Subcutaneous abdominal adipose tissue (tissue), 5 donors: ENCODE results near the gene MYOZ3.
A peak's percentile ranks its signal among the peaks of the same experiment; 100 is the strongest.

ENCODE experiments used
- H3K27ac ChIP-seq: one replicate; pipeline ENCODE4 v1.7.0; 2013; ENCODE audit warnings: low read depth, mild to moderate bottlenecking, inconsistent platforms, low read length, moderate library complexity
- H3K27me3 ChIP-seq, 5 donors: one replicate each; pipeline ENCODE4 v1.7.0; 2013; ENCODE audit warnings: low read length in 5 of 5, inconsistent platforms in 1 of 5; ENCODE audit not compliant: control insufficient read depth in 5 of 5, insufficient read depth in 4 of 5
- H3K36me3 ChIP-seq, 5 donors: one replicate each; pipeline ENCODE4 v1.7.0; 2013; ENCODE audit warnings: low read length in 5 of 5; ENCODE audit not compliant: control insufficient read depth in 5 of 5, insufficient read depth in 5 of 5
- H3K4me1 ChIP-seq, 5 donors: one replicate each; pipeline ENCODE4 v1.7.0; 2013; ENCODE audit warnings: low read length in 5 of 5, mild to moderate bottlenecking in 3 of 5, moderate library complexity in 1 of 5; ENCODE audit not compliant: control insufficient read depth in 5 of 5, insufficient read depth in 5 of 5
- H3K4me3 ChIP-seq, 5 donors: one replicate each; pipeline ENCODE4 v1.7.0; 2013; ENCODE audit warnings: low read length in 5 of 5, low read depth in 1 of 5
- H3K9ac ChIP-seq, 5 donors: one replicate each; pipeline ENCODE4 v1.7.0; 2013; ENCODE audit warnings: low read length in 5 of 5, mild to moderate bottlenecking in 4 of 5, moderate library complexity in 3 of 5
- H3K9me3 ChIP-seq, 5 donors: one replicate each; pipeline ENCODE4 v1.7.0; 2013; ENCODE audit warnings: low read length in 5 of 5; ENCODE audit not compliant: control insufficient read depth in 5 of 5
- donor health status: healthy.
- donor health status: healthy.
- donor health status: healthy.
- donor health status: healthy.
- donor health status: healthy.

Gene MYOZ3

DNA sequence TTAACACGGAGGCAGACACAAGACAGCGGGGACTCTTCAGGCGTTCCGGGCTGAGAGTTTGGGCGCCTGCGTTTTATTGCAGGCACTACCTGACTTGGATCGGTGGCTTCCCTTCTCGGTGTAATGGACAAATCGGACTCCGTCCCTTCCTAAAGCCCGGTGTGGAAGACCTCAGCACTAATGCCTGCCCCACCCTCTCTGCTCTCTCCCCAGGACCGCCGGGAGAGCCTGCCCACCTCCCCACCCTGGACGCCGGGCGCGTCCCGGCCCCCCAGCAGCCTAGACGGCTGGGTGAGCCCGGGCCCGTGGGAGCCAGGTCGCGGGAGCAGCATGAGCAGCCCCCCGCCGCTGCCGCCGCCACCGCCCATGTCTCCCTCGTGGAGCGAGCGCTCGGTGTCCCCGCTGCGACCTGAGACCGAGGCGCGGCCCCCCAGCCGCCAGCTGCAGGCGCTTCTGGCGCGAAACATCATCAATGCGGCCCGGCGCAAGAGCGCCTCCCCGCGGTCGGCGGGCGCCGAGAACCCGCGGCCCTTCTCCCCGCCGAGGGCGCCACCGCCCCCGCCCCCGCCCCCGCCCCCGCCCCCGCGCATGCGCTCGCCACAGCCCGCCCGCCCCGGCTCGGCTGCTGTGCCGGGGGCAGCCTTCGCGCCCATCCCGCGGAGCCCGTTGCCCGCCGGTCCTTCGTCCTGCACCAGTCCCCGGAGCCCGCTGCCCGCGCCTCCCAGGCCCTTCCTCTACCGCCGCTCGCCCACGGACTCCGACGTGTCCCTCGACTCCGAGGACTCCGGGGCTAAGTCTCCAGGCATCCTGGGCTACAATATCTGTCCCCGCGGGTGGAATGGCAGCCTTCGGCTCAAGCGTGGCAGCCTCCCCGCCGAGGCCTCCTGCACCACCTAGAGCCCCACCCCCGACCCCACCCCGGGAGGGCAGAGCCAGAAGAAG is 4.6 kb upstream of the MYOZ3 start:
- H3K36me3 ChIP-seq: peaks cover 0 to 7% (median 3%) of the 10 kb centered on the region in 5 donors
- peak overlapping the region; percentile 77 for H3K27ac ChIP-seq
- H3K27me3 ChIP-seq: no peaks in the 10 kb centered on the region
- H3K9ac ChIP-seq: peak overlapping the region in 3 of 5 donors; percentile 20 to 54 (median 44)
- H3K4me1 ChIP-seq: peaks cover 16 to 61% (median 53%) of the 10 kb centered on the region in 5 donors
- no peaks in the 10 kb centered on the region for H3K9me3 ChIP-seq
- H3K4me3 ChIP-seq: peak overlapping the region; percentile 45 to 64 (median 57)

DNA sequence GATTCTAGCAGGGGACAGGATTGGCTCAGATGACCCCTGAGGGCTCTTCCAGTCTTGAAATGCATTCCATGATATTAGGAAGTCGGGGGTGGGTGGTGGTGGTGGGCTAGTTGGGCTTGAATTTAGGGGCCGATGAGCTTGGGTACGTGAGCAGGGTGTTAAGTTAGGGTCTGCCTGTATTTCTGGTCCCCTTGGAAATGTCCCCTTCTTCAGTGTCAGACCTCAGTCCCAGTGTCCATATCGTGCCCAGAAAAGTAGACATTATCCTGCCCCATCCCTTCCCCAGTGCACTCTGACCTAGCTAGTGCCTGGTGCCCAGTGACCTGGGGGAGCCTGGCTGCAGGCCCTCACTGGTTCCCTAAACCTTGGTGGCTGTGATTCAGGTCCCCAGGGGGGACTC is 2.9 kb upstream of the MYOZ3 start:
- Histone ChIP-seq H3K4me3 (no peak overlapping the region), H3K9me3 (no peaks in the 10 kb centered on the region), H3K9ac (peak overlapping the region in 1 of 5 donors; percentile 12), H3K27ac (no peak overlapping the region), H3K4me1 (peaks cover 13 to 48% (median 40%) of the 10 kb centered on the region in 5 donors), H3K36me3 (peaks cover 0 to 3% (median 0%) of the 10 kb centered on the region in 5 donors), H3K27me3 (no peaks in the 10 kb centered on the region)

DNA sequence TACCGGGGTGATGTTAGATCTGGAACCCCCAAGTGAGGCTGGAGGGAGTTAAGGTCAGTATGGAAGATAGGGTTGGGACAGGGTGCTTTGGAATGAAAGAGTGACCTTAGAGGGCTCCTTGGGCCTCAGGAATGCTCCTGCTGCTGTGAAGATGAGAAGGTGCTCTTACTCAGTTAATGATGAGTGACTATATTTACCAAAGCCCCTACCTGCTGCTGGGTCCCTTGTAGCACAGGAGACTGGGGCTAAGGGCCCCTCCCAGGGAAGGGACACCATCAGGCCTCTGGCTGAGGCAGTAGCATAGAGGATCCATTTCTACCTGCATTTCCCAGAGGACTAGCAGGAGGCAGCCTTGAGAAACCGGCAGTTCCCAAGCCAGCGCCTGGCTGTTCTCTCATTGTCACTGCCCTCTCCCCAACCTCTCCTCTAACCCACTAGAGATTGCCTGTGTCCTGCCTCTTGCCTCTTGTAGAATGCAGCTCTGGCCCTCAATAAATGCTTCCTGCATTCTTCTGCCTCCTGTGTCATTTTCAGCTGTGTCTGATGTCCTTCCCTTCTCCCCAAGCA is 2.3 kb upstream of the MYOZ3 start:
- Histone ChIP-seq H3K9ac (no peak overlapping the region), H3K4me3 (no peak overlapping the region), H3K9me3 (no peaks in the 10 kb centered on the region), H3K36me3 (peaks cover 0 to 3% (median 0%) of the 10 kb centered on the region in 5 donors), H3K27me3 (no peaks in the 10 kb centered on the region), H3K27ac (no peak overlapping the region), H3K4me1 (peaks cover 8 to 41% (median 33%) of the 10 kb centered on the region in 5 donors)

DNA sequence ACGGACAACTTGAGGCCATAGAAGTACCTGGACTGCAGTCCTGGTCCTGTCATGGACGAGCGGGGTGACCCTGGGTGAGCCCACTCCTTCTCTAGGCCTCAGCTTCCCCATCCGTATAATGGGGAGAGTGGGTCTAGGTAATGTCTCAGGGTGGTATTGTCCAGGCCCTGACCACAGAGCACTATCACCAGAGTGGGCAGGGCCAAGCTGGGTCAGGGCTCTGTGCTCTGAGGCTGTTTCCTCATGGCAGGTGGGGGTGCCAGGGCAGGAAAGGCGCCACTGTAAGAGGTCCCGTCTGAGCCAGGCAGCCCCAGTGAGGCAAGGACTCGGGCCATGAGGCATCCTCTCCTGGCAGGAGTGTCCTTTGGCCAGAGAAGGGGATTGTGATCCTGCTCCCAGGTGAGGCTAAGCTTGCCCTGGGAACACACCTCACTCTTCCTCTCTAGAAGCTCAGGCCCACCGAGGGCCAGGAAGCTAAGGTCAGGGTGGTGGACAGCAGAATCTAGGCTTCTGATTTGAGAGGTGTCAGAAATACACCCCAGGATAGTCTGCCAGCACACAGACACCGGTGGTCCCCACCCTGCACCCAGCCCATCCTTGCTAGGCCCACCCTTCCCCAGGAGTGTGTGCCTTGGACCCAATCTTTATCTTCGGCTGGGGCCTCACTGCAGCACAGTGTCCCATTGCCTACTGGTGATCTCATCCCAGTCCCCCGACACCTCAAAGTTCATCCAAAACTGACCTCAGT is 1.5 kb upstream of the MYOZ3 start:
- no peak overlapping the region for H3K4me3 ChIP-seq
- H3K36me3 ChIP-seq: no peaks in the 10 kb centered on the region
- no peaks in the 10 kb centered on the region for H3K27me3 ChIP-seq
- peaks cover 7 to 37% (median 31%) of the 10 kb centered on the region in 5 donors for H3K4me1 ChIP-seq
- no peak overlapping the region for H3K9ac ChIP-seq
- no peaks in the 10 kb centered on the region for H3K9me3 ChIP-seq
- no peak overlapping the region for H3K27ac ChIP-seq

DNA sequence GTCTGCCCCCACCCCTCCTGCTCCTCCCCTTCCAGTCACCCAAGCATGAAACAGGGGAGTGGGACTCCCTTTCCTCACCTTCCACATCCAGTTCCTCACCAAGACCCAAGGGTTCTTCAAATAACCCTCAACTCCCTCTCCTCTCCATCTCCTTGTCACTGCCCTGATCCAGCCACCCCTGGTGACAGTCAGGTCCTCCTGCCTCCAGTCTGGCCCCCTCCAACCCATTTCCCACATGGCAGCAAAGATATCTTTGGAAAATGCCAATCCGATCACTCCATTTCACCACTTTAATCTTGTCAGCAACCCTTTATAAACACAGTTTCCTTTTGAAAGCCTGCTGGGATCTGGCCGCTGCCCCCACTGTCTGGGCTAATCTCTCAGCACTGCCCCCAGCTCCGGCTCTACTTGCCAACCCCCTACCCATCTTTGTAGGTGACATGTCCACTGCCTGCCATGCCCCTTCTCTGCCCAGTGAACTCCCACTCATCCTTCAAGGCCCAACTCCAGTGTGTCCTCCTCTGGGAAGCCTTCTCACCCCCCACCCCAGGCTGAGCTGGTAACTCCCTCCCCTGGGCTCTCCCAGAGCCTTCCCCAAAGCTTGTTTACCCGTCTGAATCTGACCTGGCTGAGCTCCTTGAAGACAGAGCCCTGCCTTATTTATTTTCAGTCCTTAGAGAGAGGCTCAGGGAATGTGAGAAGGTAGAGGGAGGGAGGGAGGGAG is 781 bp upstream of the MYOZ3 start:
- H3K9ac ChIP-seq: no peak overlapping the region
- H3K4me3 ChIP-seq: no peak overlapping the region
- H3K36me3 ChIP-seq: no peaks in the 10 kb centered on the region
- H3K9me3 ChIP-seq: no peaks in the 10 kb centered on the region
- H3K27ac ChIP-seq: no peak overlapping the region
- H3K4me1 ChIP-seq: peaks cover 7 to 37% (median 31%) of the 10 kb centered on the region in 5 donors
- H3K27me3 ChIP-seq: no peaks in the 10 kb centered on the region

DNA sequence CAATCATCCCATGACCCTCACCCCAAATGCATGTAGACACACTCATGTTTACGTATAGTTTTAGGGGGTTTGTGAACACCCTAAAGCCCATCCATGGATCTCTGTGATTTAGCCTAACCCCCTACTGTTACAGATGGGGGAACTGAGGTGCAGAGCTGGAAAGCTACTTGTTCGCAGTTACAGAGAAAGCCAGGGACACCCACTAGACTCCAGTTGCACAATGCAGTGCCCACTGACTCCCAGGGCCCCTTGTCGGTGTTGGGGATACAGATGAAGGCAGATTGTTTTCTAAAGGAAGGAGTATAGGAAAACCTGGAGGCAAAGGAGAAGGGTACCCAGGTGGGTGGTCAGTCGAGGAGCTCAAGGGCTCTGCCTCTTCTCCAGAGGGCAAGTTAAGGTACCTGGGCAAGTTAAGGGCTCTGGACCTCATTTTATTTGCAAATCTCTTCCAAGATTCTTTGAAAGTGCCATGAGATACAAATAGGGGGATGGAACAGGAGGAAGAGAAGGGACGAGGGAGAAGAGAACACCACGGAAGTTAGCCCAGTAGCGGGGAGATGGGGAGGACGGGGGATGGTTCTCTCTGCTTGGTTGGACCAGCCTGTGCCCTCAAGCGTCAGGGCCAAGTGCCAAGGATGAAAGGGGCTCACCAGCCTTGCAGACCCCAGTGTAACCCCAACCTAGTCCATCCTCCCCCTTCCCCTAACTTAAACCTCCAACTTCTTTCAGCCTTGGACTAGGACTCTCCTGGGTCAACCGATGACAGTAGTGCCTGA is 958 bp downstream of the MYOZ3 start:
- Histone ChIP-seq H3K9me3 (no peaks in the 10 kb centered on the region), H3K4me3 (no peak overlapping the region), H3K27ac (no peak overlapping the region), H3K27me3 (no peaks in the 10 kb centered on the region), H3K36me3 (no peaks in the 10 kb centered on the region), H3K4me1 (peaks cover 7 to 28% (median 21%) of the 10 kb centered on the region in 5 donors), H3K9ac (no peak overlapping the region)

DNA sequence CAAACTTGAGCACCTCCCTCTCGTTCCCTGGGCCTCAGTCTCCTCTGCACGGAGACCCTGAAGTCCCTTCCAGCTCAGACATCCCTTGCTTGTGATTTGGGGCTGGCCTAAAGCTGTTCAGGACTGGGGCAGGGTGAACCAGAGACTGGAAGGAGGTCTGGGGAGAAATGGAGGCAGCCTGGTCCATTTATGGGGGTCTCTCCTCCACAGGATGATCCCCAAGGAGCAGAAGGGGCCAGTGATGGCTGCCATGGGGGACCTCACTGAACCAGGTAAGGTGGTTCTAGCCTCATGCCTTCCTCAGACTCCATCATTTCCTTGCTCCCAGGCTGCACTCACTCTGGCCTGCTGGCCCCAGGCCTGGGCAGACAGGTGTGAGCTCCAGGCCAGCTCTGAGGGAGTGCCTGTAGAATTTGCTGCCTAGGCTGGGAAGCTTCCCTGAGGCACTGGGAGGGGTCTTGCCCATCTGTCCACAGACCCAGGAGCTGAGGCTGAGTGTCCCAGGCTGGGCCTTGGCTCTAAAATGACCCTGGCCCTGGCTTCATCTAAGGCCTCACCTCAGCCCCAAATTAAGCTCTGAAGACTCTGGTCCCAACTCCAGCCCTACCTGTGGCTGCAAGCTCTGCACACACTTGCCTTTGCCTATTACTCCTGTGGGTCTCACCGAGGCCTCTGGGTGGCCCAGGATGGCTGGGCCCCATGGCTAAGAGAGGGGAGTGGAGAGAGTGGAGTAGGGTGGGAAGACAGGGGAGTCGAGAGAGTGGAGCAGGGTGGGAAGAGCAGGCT is 1.9 kb downstream of the MYOZ3 start:
- H3K9ac ChIP-seq: no peak overlapping the region
- no peak overlapping the region for H3K27ac ChIP-seq

DNA sequence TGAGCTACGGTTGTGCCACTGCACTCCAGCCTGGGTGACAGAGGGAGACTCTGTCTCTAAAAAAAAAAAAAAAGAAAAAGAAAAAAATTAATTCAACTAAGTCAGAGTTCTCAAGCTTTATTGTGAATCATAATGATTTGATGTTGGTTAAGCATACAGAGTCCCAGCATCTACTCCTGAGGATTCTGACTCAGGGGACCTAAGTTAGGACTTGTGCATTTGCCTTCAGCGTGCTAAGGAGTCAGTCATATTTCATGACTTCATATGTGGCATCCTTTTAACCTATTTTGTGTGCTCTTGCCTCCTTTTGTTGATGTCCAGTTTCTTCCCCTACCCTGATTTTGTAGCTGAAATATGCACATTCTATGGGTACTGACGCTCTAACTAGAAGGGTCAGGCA is 2.9 kb downstream of the MYOZ3 start:
- no peak overlapping the region for H3K4me3 ChIP-seq
- H3K36me3 ChIP-seq: no peaks in the 10 kb centered on the region
- no peaks in the 10 kb centered on the region for H3K9me3 ChIP-seq
- H3K27me3 ChIP-seq: no peaks in the 10 kb centered on the region
- no peak overlapping the region for H3K27ac ChIP-seq
- H3K9ac ChIP-seq: no peak overlapping the region
- peaks cover under 1 to 8% (median 3%) of the 10 kb centered on the region in 5 donors for H3K4me1 ChIP-seq

More for the DNA sequence above, 1.9 kb downstream of the MYOZ3 start:
- Histone ChIP-seq H3K9me3 (no peaks in the 10 kb centered on the region), H3K27me3 (no peaks in the 10 kb centered on the region), H3K36me3 (no peaks in the 10 kb centered on the region), H3K4me3 (no peak overlapping the region), H3K4me1 (peaks cover 5 to 19% (median 12%) of the 10 kb centered on the region in 5 donors)
